GM18907 (cell line): ENCODE results near the gene FPGS.
"Not testable (repeated sequence)": the region's sequence is repeated elsewhere in the genome, so short reads cannot be mapped to it uniquely, and the experiment has no call there.

Experiments
- ATAC-seq: cut with Tn5 transposase; IDR thresholded peaks from one replicate; pipeline ENCODE4 v1.9.1; 2021; ENCODE audit warnings: mild to moderate bottlenecking, moderate library complexity; ENCODE audit not compliant: unreplicated experiment

FPGS gene

GRCh38 chr9:127835991-127836516, 33.4 kb downstream of the FPGS start:
- ATAC-seq, result no peak

DNA sequence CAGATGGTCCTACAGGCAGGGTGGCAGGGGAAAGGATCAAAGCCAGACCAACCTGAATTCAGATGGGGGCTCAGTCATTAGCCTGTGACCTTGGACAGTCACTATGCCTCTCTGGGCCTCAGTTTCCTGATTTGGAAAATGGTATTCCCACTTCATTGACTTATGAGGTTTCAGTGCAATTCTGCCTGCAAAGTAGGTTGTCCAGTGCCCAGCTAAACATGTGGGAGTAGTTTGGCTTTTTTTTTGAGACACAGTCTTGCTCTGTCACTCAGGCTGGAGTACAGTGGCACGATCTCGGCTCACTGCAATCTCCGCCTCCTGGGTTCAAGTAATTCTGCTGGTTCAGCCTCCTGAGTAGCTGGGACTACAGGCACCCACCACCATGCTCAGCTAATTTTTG, 33.9 kb downstream of the FPGS start:
- not testable (repeated sequence) for ATAC-seq

- no peak for ATAC-seq
These were observed 34.7 kb downstream of the FPGS start for GRCh38 chr9:127837346-127837745.

- no peak for ATAC-seq
These were observed 35.8 kb downstream of the FPGS start for GRCh38 chr9:127838375-127839078.

DNA sequence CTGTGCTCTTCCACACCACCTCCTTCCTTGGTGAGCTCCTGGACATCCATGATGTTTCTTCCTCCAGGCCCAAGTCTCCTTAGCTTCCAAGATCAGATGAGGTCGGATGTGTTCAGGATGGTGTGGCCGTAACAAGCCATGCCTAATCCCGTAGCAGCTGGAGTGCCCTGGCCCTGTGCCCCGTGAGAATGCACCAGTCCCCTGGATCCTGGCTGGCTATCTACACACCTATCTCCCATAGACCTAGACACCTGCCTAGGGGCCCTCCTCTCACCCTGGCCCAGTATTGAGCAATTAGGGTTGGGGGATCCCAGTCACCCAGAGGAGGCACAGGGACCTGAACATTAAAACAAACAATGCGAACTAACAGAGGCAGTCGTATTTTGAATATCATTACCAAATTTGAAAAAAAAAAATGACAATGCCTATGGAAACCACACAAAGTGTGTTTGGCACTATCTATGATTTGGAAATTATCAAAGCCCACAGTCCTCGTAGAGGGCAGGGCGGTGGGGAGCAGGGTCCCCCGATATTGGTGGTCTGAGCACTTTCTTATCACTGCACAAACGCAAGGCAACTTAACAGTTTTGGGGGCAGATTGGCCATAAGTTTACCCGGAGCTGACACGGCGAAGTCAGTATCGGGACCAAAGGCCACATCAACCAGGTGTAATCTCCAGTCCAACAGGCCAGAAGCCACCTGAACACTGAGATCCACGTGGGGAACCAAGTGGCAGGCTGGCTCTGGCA, 38.6 kb downstream of the FPGS start:
- ATAC-seq, result no peak

GRCh38 chr9:127844821-127845359, 42.2 kb downstream of the FPGS start:
- no peak for ATAC-seq

GRCh38 chr9:127845619-127846018, 42.9 kb downstream of the FPGS start:
- not testable (repeated sequence) for ATAC-seq

- ATAC-seq, result no peak
These were observed 43.9 kb downstream of the FPGS start for GRCh38 chr9:127846443-127847177.

- ATAC-seq, result no peak
These were observed 44.5 kb downstream of the FPGS start for GRCh38 chr9:127847178-127847510.

- ATAC-seq, result no peak
These were observed 45.4 kb downstream of the FPGS start for GRCh38 chr9:127847833-127848755.

GRCh38 chr9:127848756-127849504, 46.2 kb downstream of the FPGS start:
- ATAC-seq, result no peak

- no peak for ATAC-seq
These were observed 47.7 kb downstream of the FPGS start for GRCh38 chr9:127850286-127850830.

DNA sequence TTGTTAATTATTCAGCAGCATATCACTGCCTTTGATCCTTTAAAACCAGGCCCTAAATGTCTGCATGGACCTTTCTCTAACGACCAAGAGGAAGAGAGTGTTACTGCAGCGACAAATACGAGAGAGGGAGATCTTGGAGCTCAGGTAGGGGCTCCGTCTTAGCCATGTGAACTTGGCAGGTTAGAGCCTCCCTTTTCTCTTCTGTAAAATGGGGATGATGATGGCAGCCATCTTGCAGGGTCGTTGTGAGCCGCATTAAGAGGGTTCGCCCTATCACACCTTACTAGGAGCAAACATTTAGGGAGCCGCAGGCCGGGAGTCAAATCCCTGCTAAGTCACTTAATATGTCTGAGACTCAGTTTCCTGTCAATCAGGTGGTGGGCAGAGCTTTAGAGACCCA, 50.1 kb downstream of the FPGS start:
- ATAC-seq, result no peak

DNA sequence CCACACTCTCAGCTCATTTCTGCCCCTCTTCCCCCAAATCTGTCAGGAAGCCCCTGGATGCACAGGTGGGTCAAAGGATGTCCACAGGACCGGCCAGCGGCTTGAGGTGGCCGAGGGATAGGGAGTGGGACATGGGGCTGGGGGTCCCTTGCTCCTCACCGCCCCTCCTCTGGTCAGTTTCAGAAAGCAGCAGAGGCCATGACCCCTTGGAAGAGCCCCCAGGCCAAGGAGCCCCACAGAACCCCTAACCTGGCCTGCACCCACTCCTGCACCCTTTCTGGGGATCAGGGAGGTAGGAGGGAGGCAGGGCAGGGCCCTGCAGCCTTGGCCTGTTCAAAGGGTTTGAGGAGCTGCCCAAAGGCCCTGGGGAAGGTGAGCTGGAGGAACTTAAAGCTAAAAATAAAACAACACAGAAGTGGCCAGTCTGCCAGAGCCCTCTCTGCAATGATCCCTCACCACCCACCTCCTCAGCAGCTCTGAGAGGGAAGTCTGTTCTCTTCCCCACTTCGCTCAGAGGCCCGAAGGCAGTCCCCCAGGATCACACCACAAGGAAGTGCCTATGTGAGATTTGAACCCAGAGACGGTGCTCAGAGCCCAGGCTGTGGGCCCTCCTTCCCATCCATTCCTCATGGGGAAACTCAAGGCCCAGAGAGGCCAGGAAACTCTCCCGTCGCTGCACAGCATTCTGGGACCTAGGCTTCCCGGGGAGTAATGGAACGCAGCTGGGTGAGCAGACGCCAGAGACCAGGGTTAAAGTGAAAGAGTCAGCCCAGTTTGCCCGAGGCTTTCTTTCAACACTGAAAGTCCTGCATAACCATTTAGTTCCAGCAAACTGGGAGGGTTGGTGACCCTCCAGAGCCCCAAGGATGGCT, 50.9 kb downstream of the FPGS start:
- ATAC-seq, result no peak

DNA sequence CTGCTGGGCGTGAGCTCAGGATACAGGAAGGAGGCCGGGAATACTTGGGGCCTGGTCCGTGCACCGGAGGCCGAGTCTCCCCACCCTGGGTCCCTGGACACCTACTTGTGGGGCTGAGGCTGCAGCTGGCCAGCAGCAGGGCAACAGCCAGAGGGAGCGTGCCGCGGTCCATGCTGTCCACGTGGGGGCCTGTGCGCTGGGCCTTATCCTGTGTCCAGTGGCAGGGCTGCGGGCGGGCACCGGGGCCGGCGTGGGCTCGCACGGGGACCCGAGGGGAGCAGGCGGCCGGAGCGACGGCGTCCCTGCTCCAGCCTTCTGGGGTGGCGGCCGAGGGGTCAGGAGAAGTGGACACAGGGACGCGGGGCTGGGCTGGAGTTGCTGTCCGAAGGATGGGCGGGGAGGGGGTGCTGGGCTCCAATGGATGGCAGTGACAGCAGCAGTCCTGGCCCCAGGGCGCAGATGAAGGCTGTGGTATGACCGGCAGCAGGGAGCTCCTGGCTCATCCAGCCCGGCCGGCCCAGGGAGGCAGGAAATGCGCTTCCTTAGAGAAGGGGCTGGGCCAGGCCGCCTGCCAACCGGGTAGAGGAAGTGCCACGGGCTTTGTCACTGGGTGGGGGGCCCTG, 51.6 kb downstream of the FPGS start, which contains the start of gene ENG:
Gene ENG (minus strand): TSS at position 475 of the 623 bp plus-strand sequence. CDS start 303 bp downstream, at position 172.
- no peak for ATAC-seq

DNA sequence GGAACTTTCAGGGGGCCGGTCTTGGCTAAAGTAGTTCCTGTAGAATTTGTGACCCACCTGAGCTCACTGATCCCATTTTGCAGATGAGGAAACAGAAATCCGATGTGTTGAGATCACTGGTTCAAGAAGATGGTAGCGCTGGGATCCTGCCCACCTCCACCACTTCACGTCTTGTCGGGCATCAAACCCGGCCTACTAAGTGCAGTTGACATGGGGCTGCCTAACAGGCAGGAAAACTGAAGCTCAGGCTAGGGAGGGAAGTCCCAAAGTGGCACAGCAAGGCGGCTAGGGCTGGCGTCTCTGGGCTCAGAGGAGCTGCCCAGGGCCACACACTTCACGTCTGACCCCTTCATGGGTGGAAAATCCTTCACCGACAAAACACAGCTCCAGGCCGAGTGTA, 52.3 kb downstream of the FPGS start:
- no peak for ATAC-seq

- ATAC-seq, result no peak
These were observed 52.8 kb downstream of the FPGS start for GRCh38 chr9:127855522-127855921.
